ENCODE measurements around the gene LTBP4.

Gene LTBP4

GRCh38 chr19:40600570-40601133 lies 517 bp upstream of the LTBP4 start:
- no peak overlapping the region for H3K27ac ChIP-seq (ENCODE audit: extremely low read depth, low read depth, low read length)
- H3K9me3 ChIP-seq (ENCODE audit: control insufficient read depth, insufficient read depth, low read depth, low read length) = no peaks in the 10 kb centered on the region
- peaks cover 60% of the 10 kb centered on the region for H3K4me1 ChIP-seq (ENCODE audit: control insufficient read depth, insufficient read depth, low read length)
- ChIA-PET CTCF (interaction anchor here (0.5 to 20.7 kb wide), 29 partner anchors 7 to 331 kb away, joined by 3 to 470 read pairs (median 6); partner anchors contain the start of genes BLVRB, RAB4B and SERTAD1), POLR2A (interaction anchor here (0.5 to 1.4 kb wide), 4 partner anchors 9 to 295 kb away, joined by 3 to 4 read pairs (median 3); no protein-coding TSS in a partner anchor)
- H3K36me3 ChIP-seq (ENCODE audit: control insufficient read depth in 2 of 2, insufficient read depth in 1 of 2, low read length in 2 of 2) = no peaks in the 10 kb centered on the region
- no peak overlapping the region for H3K4me3 ChIP-seq (ENCODE audit: low read depth, low read length)
- peak; percentile 14 for TF ChIP-seq ZNF692 (tag by site-specific recombination; IDR thresholded peaks at IDR 0.05)
- no peak for TF ChIP-seq ZNF629 (tag by site-specific recombination; IDR thresholded peaks at IDR 0.05)
- TF ChIP-seq ZNF792 (tag by site-specific recombination; IDR thresholded peaks at IDR 0.05) = no peak
- TF ChIP-seq ZNF274 (IDR thresholded peaks at IDR 0.05; ENCODE audit: low read length) = no peak
- 0 out of 2 replicates have a peak, but pooled peaks have one; percentile 21 for TF ChIP-seq ZNF274 (tag by site-specific recombination; IDR thresholded peaks at IDR 0.05; ENCODE audit: borderline replicate concordance)
- TF ChIP-seq ZNF560 (tag by site-specific recombination; IDR thresholded peaks at IDR 0.05; ENCODE audit: borderline replicate concordance) = no peak
- TF ChIP-seq BCL11A (tag by site-specific recombination; IDR thresholded peaks at IDR 0.05; ENCODE audit: low read depth) = no peak; the same call in 1 of the 2 replicates
- TF ChIP-seq ZBTB44 (tag by site-specific recombination; IDR thresholded peaks at IDR 0.05) = no peak
- TF ChIP-seq ZFHX2 (tag by site-specific recombination; conservative IDR thresholded peaks at IDR 0.05) = peak; percentile 42
- TF ChIP-seq ZNF239 (tag by site-specific recombination; IDR thresholded peaks at IDR 0.05) = no peak
- no peak for TF ChIP-seq TCF7L2 (IDR thresholded peaks at IDR 0.05; ENCODE audit: borderline replicate concordance, low read depth, low read length)
- no peak; the same call in 1 of the 2 replicates for TF ChIP-seq SP7 (tag by site-specific recombination; IDR thresholded peaks at IDR 0.05)
- TF ChIP-seq ZNF214 (tag by site-specific recombination; IDR thresholded peaks at IDR 0.05; ENCODE audit: borderline replicate concordance) = no peak
- 0 out of 2 replicates have a peak, but pooled peaks have one; percentile 0 for TF ChIP-seq SP2 (tag by site-specific recombination; IDR thresholded peaks at IDR 0.05)
- no peak for TF ChIP-seq ZNF837 (tag by site-specific recombination; IDR thresholded peaks at IDR 0.05)
- no peak for TF ChIP-seq RBAK (tag by site-specific recombination; IDR thresholded peaks at IDR 0.05)
- no peak for TF ChIP-seq ZNF747 (tag by site-specific recombination; IDR thresholded peaks at IDR 0.05)
- TF ChIP-seq ZNF416 (tag by site-specific recombination; IDR thresholded peaks at IDR 0.05) = no peak
- TF ChIP-seq SALL2 (tag by site-specific recombination; IDR thresholded peaks at IDR 0.05; ENCODE audit: borderline replicate concordance) = no peak
- TF ChIP-seq OSR2 (tag by site-specific recombination; IDR thresholded peaks at IDR 0.05) = no peak
- no peak for TF ChIP-seq ZNF645 (tag by site-specific recombination; IDR thresholded peaks at IDR 0.05)
- TF ChIP-seq ZNF221 (tag by site-specific recombination; IDR thresholded peaks at IDR 0.05; ENCODE audit: borderline replicate concordance) = no peak
- peak; percentile 85 for TF ChIP-seq PATZ1 (tag by site-specific recombination; IDR thresholded peaks at IDR 0.05)
- TF ChIP-seq ZBTB10 (tag by site-specific recombination; IDR thresholded peaks at IDR 0.05) = peak; percentile 62
- TF ChIP-seq HOXD13 (CRISPR knock-in tag; IDR thresholded peaks at IDR 0.05; ENCODE audit: borderline replicate concordance) = no peak
- peak; percentile 14; the same call in 1 of the 2 replicates for TF ChIP-seq KLF9 (tag by site-specific recombination; IDR thresholded peaks at IDR 0.05; ENCODE audit: low read depth)
- no peak for TF ChIP-seq ZNF544 (tag by site-specific recombination; IDR thresholded peaks at IDR 0.05)
- TF ChIP-seq ZNF580 (tag by site-specific recombination; IDR thresholded peaks at IDR 0.05) = no peak
- no peak for TF ChIP-seq ZNF561 (tag by site-specific recombination; IDR thresholded peaks at IDR 0.05; ENCODE audit: borderline replicate concordance)
- no peak for TF ChIP-seq GLIS1 (tag by site-specific recombination; IDR thresholded peaks at IDR 0.05)
